GM12878 (cell line): ENCODE results near the gene CCDC34. TPM values are rescaled to one million over a fixed set of nuclear protein-coding genes. Genes with fewer than 3 reads are reported as not detected.

Experiments used
- ATAC-seq: fragments of 200-7000 bp; cut with Tn5 transposase; 3 replicates; pipeline ENCODE4 v1.9.1; 2020; ENCODE audit warnings: mild to moderate bottlenecking, moderate library complexity
- BruUV-seq: library from RNA; stranded (reverse); fragments of 400-500 nt; replicated peaks from 2 replicates; lab custom pipeline; 2021; lab: Mats Ljungman, UMichigan
- CTCF ChIA-PET: fragments of 300-600 bp; sonication (Branson Sonifier 250); formaldehyde crosslinking; extraction: SDS; loops from one replicate; lab custom pipeline; 2021; ENCODE audit warnings: inconsistent platforms; lab: Yijun Ruan, JAX
- POLR2A ChIA-PET: fragments of 350-600 bp; formaldehyde crosslinking; extraction: SDS; loops from one replicate; lab custom pipeline; 2021; ENCODE audit warnings: inconsistent platforms; lab: Charles Lee
- RAD21 ChIA-PET: fragments of 300-600 bp; sonication (Branson Sonifier 250); formaldehyde crosslinking; loops from one replicate; lab custom pipeline; 2023; ENCODE audit warnings: antibody characterized with exemption; ENCODE audit not compliant: unreplicated experiment; lab: Charles Lee
- SMC1A ChIA-PET: fragments of 300-600 bp; sonication (Branson Sonifier 250); formaldehyde crosslinking; loops from one replicate; lab custom pipeline; 2023; ENCODE audit not compliant: unreplicated experiment, uncharacterized antibody; lab: Charles Lee
- DNase-seq: peaks from one replicate; pipeline ENCODE4 v3.0.0-alpha.2; 2011; ENCODE audit warnings: low read depth, low spot score
- FAIRE-seq: peaks from 3 replicates; lab custom pipeline; 2011; peaks lifted over from hg19 to GRCh38; lab: Jason Lieb, UNC
- H2AFZ ChIP-seq: 2 replicates; pipeline ENCODE4 v1.6.0; 2011; ENCODE audit warnings: low read depth, low read length, control low read depth; ENCODE audit not compliant: control insufficient read depth
- H3K27ac ChIP-seq: 2 replicates; pipeline ENCODE4 v1.5.1; 2011; ENCODE audit warnings: control low read depth; ENCODE audit not compliant: control insufficient read depth, insufficient read depth
- H3K27me3 ChIP-seq, 2 experiments: replicated peaks in 1 of 2; 2 replicates each; pipeline versions ENCODE4 v1.6.0 to v1.6.1; 2011; ENCODE audit warnings: low read length in 1 of 2; ENCODE audit not compliant: control insufficient read depth in 2 of 2, insufficient read depth in 2 of 2
- H3K36me3 ChIP-seq, 2 experiments: 2 replicates each; pipeline ENCODE4 v1.5.1; 2011; ENCODE audit warnings: low read length in 1 of 2; ENCODE audit not compliant: control insufficient read depth in 2 of 2, insufficient read depth in 2 of 2
- H3K4me1 ChIP-seq: 2 replicates; pipeline ENCODE4 v1.6.1; 2011; ENCODE audit warnings: mild to moderate bottlenecking, low read length, moderate library complexity, mixed read lengths; ENCODE audit not compliant: control insufficient read depth, insufficient read depth
- H3K4me2 ChIP-seq: 2 replicates; pipeline ENCODE4 v1.6.0; 2011; ENCODE audit warnings: control low read depth; ENCODE audit not compliant: control insufficient read depth, insufficient read depth
- H3K4me3 ChIP-seq: fragments of 200-600 bp; sonication (generic); 2 replicates; pipeline ENCODE4 v1.5.1; 2016
- H3K79me2 ChIP-seq: 2 replicates; pipeline ENCODE4 v1.6.0; 2011; ENCODE audit warnings: low read length; ENCODE audit not compliant: control insufficient read depth, insufficient read depth
- H3K9ac ChIP-seq: 2 replicates; pipeline ENCODE4 v1.8.0; 2011; ENCODE audit warnings: low read length, control low read depth, mixed read lengths; ENCODE audit not compliant: control insufficient read depth, insufficient read depth
- H3K9me3 ChIP-seq: replicated peaks from 3 replicates; pipeline ENCODE4 v1.5.1; 2011; ENCODE audit warnings: mild to moderate bottlenecking, low read length; ENCODE audit not compliant: control insufficient read depth, insufficient read depth
- H4K20me1 ChIP-seq: 2 replicates; pipeline ENCODE4 v1.6.0; 2011; ENCODE audit not compliant: control insufficient read depth, insufficient read depth
- ASH2L ChIP-seq: fragments of 300-600, 200-600 bp; sonication (generic); IDR thresholded peaks from 2 replicates; pipeline ENCODE4 v1.6.1; 2017; ENCODE audit warnings: low read depth, mild to moderate bottlenecking, borderline replicate concordance
- E2F4 ChIP-seq: IDR thresholded peaks from 2 replicates; pipeline ENCODE4 v1.6.1; 2012; ENCODE audit warnings: low read depth, low read length, improper control_type of control experiment
- ESRRA ChIP-seq: IDR thresholded peaks from 2 replicates; pipeline ENCODE4 v1.6.1; 2012; ENCODE audit warnings: mild to moderate bottlenecking, low read length, improper control_type of control experiment
- NFYB ChIP-seq: IDR thresholded peaks from 2 replicates; pipeline ENCODE4 v1.6.1; 2011; ENCODE audit warnings: low read depth, mild to moderate bottlenecking, low read length, improper control_type of control experiment, moderate library complexity; ENCODE audit not compliant: insufficient read depth
- RFX5 ChIP-seq: IDR thresholded peaks from 2 replicates; pipeline ENCODE4 v1.6.1; 2011; ENCODE audit warnings: low read depth, low read length, improper control_type of control experiment
- USF1 ChIP-seq: IDR thresholded peaks from 2 replicates; pipeline ENCODE4 v1.6.1; 2011; ENCODE audit warnings: borderline replicate concordance, low read depth, mild to moderate bottlenecking, moderate library complexity, mixed read lengths, low read length; ENCODE audit not compliant: insufficient read depth; ENCODE audit errors: extremely low read length
- WRNIP1 ChIP-seq: IDR thresholded peaks from 2 replicates; pipeline ENCODE4 v1.6.1; 2011; ENCODE audit warnings: low read depth, low read length, improper control_type of control experiment, borderline replicate concordance
- ZNF592 ChIP-seq: fragments of 450-650 bp; IDR thresholded peaks from 2 replicates; pipeline ENCODE4 v1.6.1; 2017; ENCODE audit warnings: mild to moderate bottlenecking, moderate library complexity
- ZSCAN29 ChIP-seq: fragments of 450-650 bp; IDR thresholded peaks from 2 replicates; pipeline ENCODE4 v1.6.1; 2017; ENCODE audit warnings: mild to moderate bottlenecking, moderate library complexity
- WGBS: methylation state at CpG from one replicate; pipeline ENCODE4 v1.1.6; 2016; ENCODE audit warnings: low lambda C conversion rate; ENCODE audit not compliant: insufficient replicate concordance, insufficient coverage; ENCODE audit errors: missing lambda C conversion rate; 5-methylcytosine and 5-hydroxymethylcytosine counted together
- in situ Hi-C: fragments of 300-500 bp; cut with MboI; formaldehyde crosslinking; loops from 9 replicates; pipeline ENCODE4 v1.14.3; 2018; ENCODE audit warnings: mixed read lengths
- intact Hi-C: fragments of 100-400 bp; cut with micrococcal nuclease; formaldehyde crosslinking; loops from one replicate; pipeline ENCODE4 v1.14.2; 2022; ENCODE audit not compliant: unreplicated experiment
- polyA plus RNA-seq, 11 experiments: library from polyadenylated mRNA; depleted of rRNA in 4 of 11; unstranded in 6 of 11; stranded (reverse) in 5 of 11; fragments of >200 nt; fragmentation: Nextera tagmentation in 4 of 11; fragmentation: Illumina TruSeq in 1 of 11; extraction: Ambion mirVana in 4 of 11; extraction: Trizol in 1 of 11; gene quantifications; 1 replicate in 1 of 11; 2 replicates in 10 of 11; pipeline versions ENCODE4 v1.2.1 to v1.2.3, GENCODE V29; 2011 to 2016; ENCODE audit warnings: inconsistent platforms in 2 of 11, missing spikeins in 2 of 11, low read depth in 1 of 11
- total RNA-seq, 4 experiments: library from RNA; depleted of rRNA in 3 of 4; stranded (reverse); fragments of >200 nt in 3 of 4; fragmentation: Illumina TruSeq in 1 of 4; extraction: Trizol in 1 of 4; gene quantifications; 2 replicates each; pipeline versions ENCODE4 v1.2.1 to v1.2.3, GENCODE V29; 2013 to 2021
- TF ChIP-seq, protein P1 (sequence below): fragments of 450-650 bp; IDR thresholded peaks from 2 replicates; pipeline ENCODE4 v1.6.1; 2017; ENCODE audit warnings: mild to moderate bottlenecking, low read depth, inconsistent platforms; ENCODE audit not compliant: poor library complexity, severe bottlenecking
- TF ChIP-seq, protein P2 (sequence below): fragments of 450-650 bp; IDR thresholded peaks from 2 replicates; pipeline ENCODE4 v1.6.1; 2016; ENCODE audit warnings: mild to moderate bottlenecking

CCDC34 gene
- total and polyA plus RNA-seq, 10 of the 15 experiments (the other 5 are each of a cell fraction or from before 2014, with no cell fraction given): 6.2 to 39.1 (median 14.6) TPM

DNA sequence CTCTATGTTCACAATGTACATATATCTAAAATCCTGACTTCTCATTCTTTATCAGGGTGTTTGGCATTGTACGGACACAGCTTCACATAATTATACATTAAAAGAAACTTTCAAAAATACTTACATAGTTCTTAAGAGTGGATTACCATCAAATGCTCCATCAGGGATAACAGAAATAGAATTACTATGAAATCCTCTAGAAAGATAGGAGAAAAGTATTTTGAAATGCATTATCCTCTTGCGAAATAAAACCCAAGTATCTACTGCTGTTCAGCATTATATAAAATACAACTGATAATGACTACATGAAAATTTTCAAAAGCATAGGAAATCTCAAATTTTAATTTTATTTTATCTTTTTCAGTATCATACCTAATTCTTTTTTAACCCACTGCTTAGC, 17.8 kb upstream of the CCDC34 start:
- DNase-seq (no peak), ATAC-seq (no peak), FAIRE-seq (no peak)
- CTCF ChIA-PET: interaction anchor here (1.2 to 1.4 kb wide), 2 partner anchors 84 to 105 kb away, joined by 3 to 5 read pairs; no protein-coding TSS in a partner anchor
- Histone ChIP-seq H3K4me1 (no peaks in the 10 kb centered on the region), H3K79me2 (no peaks in the 10 kb centered on the region), H3K27me3 (no peaks in the 10 kb centered on the region; a peak in 1 of 4 replicates), H4K20me1 (no peaks in the 10 kb centered on the region), H2AFZ (no peak overlapping the region), H3K9ac (no peak overlapping the region), H3K4me3 (no peak overlapping the region), H3K9me3 (no peaks in the 10 kb centered on the region), H3K27ac (no peak overlapping the region), H3K36me3 (no peaks in the 10 kb centered on the region), H3K4me2 (no peak overlapping the region)
- WGBS: 100% methylated on average over 2 of the region's 2 CpGs
- POLR2A ChIA-PET: no interaction called here
- SMC1A ChIA-PET: no interaction called here
- no TSS peak for BruUV-seq
- in situ Hi-C loops (no loop called here), intact Hi-C loops (no loop called here)
- RAD21 ChIA-PET: interaction anchor here (1.3 kb wide), 1 partner anchor 197 kb away, joined by 3 read pairs; no protein-coding TSS in a partner anchor
- no peak for TF ChIP-seq ZNF592
- no peak for TF ChIP-seq NFYB
- TF ChIP-seq, protein P1, sequence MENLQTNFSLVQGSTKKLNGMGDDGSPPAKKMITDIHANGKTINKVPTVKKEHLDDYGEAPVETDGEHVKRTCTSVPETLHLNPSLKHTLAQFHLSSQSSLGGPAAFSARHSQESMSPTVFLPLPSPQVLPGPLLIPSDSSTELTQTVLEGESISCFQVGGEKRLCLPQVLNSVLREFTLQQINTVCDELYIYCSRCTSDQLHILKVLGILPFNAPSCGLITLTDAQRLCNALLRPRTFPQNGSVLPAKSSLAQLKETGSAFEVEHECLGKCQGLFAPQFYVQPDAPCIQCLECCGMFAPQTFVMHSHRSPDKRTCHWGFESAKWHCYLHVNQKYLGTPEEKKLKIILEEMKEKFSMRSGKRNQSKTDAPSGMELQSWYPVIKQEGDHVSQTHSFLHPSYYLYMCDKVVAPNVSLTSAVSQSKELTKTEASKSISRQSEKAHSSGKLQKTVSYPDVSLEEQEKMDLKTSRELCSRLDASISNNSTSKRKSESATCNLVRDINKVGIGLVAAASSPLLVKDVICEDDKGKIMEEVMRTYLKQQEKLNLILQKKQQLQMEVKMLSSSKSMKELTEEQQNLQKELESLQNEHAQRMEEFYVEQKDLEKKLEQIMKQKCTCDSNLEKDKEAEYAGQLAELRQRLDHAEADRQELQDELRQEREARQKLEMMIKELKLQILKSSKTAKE: no peak
- no peak for TF ChIP-seq RFX5
- TF ChIP-seq ASH2L: no peak
- no peak for TF ChIP-seq ESRRA
- no peak for TF ChIP-seq USF1
- no peak for TF ChIP-seq ZSCAN29
- no peak for TF ChIP-seq WRNIP1
- TF ChIP-seq, protein P2, sequence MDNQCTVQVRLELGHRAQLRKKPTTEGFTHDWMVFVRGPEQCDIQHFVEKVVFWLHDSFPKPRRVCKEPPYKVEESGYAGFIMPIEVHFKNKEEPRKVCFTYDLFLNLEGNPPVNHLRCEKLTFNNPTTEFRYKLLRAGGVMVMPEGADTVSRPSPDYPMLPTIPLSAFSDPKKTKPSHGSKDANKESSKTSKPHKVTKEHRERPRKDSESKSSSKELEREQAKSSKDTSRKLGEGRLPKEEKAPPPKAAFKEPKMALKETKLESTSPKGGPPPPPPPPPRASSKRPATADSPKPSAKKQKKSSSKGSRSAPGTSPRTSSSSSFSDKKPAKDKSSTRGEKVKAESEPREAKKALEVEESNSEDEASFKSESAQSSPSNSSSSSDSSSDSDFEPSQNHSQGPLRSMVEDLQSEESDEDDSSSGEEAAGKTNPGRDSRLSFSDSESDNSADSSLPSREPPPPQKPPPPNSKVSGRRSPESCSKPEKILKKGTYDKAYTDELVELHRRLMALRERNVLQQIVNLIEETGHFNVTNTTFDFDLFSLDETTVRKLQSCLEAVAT: no peak
- TF ChIP-seq E2F4: no peak
